ENCODE measurements around the gene HRH2. TPM values are rescaled to one million over a fixed set of nuclear protein-coding genes. Genes with fewer than 3 reads are reported as not detected.

Gene HRH2
- total and polyA plus RNA-seq, 4 experiments from 2014 or later: 0.63 to 5.2 (median 4.1) TPM

DNA sequence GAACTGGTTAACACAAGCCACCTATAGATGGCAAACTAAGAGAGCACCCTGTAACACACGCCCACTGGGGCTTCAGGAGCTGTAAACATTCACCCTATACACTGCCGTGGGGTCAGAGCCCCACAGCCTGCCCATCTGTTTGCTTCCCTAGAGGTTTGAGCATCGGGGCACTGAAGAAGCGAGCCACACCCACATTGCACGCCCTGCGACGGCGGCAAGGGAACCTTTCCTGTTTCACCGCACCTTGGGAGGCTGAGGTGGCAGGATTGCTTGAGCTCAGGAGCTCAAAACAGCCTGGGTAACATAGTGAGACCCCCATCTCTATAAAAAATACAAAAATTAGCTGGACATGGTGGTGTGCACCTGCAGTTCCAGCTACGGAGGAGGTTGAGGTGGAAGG, 76.6 kb downstream of the HRH2 start:
- no peak for DNase-seq
- no peaks in the 10 kb centered on the region for H3K9me3 ChIP-seq (ENCODE audit: control insufficient read depth in 1 of 2, low read length in 2 of 2)
- H3K36me3 Mint-ChIP-seq: peaks cover 0 to 4% of the 10 kb centered on the region in 2 donors
- intact Hi-C loops (cut with micrococcal nuclease): no loop called here
- H3K36me3 ChIP-seq (ENCODE audit: insufficient read depth, low read length): no peaks in the 10 kb centered on the region
- peaks cover 10 to 33% of the 10 kb centered on the region in 2 donors for H3K27me3 Mint-ChIP-seq
- peak overlapping the region in 1 of 7 donors; percentile 18 for H3K27ac Mint-ChIP-seq
- peaks cover 0 to 4% (median 0%) of the 10 kb centered on the region in 8 donors for H3K9me3 Mint-ChIP-seq
- H3K4me3 Mint-ChIP-seq: no peak overlapping the region
- ChIA-PET CTCF (ENCODE audit: partially characterized antibody) (interaction anchor here (0.6 to 1.4 kb wide), 3 partner anchors 45 to 1453 kb away, joined by 3 to 4 read pairs (median 3); no protein-coding TSS in a partner anchor), POLR2A (ENCODE audit: partially characterized antibody) (no interaction called here)
- no peak overlapping the region for H3K4me3 ChIP-seq (ENCODE audit: low read length in 2 of 2)
- H3K4me1 Mint-ChIP-seq: peaks cover 4 to 7% (median 7%) of the 10 kb centered on the region in 4 donors
- peaks cover 3% of the 10 kb centered on the region for H3K4me1 ChIP-seq (ENCODE audit: insufficient read depth, low read length)
- H3K27ac ChIP-seq (ENCODE audit: low read depth, low read length): no peak overlapping the region
- no peaks in the 10 kb centered on the region for H3K27me3 ChIP-seq (ENCODE audit: insufficient read depth, low read length)

DNA sequence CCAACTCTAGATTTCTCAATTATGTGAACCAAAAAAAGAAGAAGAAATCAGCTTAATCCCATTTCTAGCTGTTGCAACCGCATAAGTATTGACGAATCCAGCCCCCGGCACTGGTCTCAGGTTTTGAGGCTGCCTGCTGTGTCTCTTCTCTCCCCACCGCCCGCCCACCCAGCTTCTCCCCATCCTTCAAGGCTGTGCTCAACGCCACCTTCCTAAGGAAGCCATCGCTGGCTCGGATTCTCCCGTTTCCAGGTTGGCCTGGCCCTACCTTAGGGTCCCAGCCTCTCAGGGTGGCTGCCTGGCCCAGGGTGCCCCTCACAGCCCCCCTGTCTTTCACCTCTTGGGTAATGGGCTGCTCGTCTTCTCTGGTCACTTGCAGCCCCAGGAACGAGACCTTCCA, 77.8 kb downstream of the HRH2 start:
- no peaks in the 10 kb centered on the region for H3K36me3 ChIP-seq (ENCODE audit: insufficient read depth, low read length)
- Mint-ChIP-seq H3K4me3 (no peak overlapping the region), H3K27me3 (peaks cover 4 to 34% of the 10 kb centered on the region in 2 donors), H3K4me1 (no peaks in the 10 kb centered on the region), H3K36me3 (peaks cover 0 to 4% of the 10 kb centered on the region in 2 donors), H3K27ac (no peak overlapping the region), H3K9me3 (peaks cover 0 to 4% (median 0%) of the 10 kb centered on the region in 8 donors)
- ChIA-PET CTCF (ENCODE audit: partially characterized antibody) (interaction anchor here (1.3 to 1.4 kb wide), 2 partner anchors 201 kb away, joined by 3 to 4 read pairs; no protein-coding TSS in a partner anchor), POLR2A (ENCODE audit: partially characterized antibody) (interaction anchor here (0.6 kb wide), 1 partner anchor 12 kb away, joined by 5 read pairs; no protein-coding TSS in a partner anchor)
- intact Hi-C loops (cut with micrococcal nuclease): no loop called here
- H3K9me3 ChIP-seq (ENCODE audit: control insufficient read depth in 1 of 2, low read length in 2 of 2): no peaks in the 10 kb centered on the region
- peaks cover 3% of the 10 kb centered on the region for H3K27me3 ChIP-seq (ENCODE audit: insufficient read depth, low read length)
- H3K4me1 ChIP-seq (ENCODE audit: insufficient read depth, low read length): no peaks in the 10 kb centered on the region
- no peak overlapping the region for H3K27ac ChIP-seq (ENCODE audit: low read depth, low read length)
- no peak overlapping the region for H3K4me3 ChIP-seq (ENCODE audit: low read length in 2 of 2)
- no peak for DNase-seq

DNA sequence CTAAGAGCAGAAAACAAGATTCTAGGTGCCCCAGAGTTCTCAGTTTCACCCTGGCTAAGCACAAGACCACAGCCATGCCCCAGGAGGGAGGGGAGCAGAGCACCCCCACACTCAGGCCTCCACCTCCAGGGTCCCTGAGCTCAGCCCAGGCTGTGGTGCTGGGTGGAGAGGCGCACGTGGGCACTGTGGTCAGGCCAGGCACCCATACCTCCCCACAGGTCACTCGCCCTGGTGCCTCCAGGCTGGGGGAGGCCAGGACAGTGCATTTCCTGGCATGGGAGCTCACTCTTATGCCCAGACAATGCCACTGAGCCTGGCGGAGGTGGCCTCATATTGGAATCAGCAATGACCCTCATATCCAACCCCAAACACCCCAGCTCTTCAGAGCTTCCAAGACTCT, 78.8 kb downstream of the HRH2 start:
- Mint-ChIP-seq H3K36me3 (peaks cover 0 to 4% of the 10 kb centered on the region in 2 donors), H3K9me3 (peaks cover 0 to 4% (median 0%) of the 10 kb centered on the region in 8 donors), H3K27ac (peak overlapping the region in 1 of 7 donors; percentile 29), H3K4me1 (no peaks in the 10 kb centered on the region), H3K27me3 (peaks cover 7 to 39% of the 10 kb centered on the region in 2 donors), H3K4me3 (no peak overlapping the region)
- Histone ChIP-seq H3K9me3 (ENCODE audit: control insufficient read depth in 1 of 2, low read length in 2 of 2) (no peaks in the 10 kb centered on the region), H3K4me1 (ENCODE audit: insufficient read depth, low read length) (no peaks in the 10 kb centered on the region), H3K4me3 (ENCODE audit: low read length in 2 of 2) (no peak overlapping the region), H3K27ac (ENCODE audit: low read depth, low read length) (no peak overlapping the region), H3K27me3 (ENCODE audit: insufficient read depth, low read length) (peaks cover 3% of the 10 kb centered on the region), H3K36me3 (ENCODE audit: insufficient read depth, low read length) (no peaks in the 10 kb centered on the region)
- ChIA-PET POLR2A (ENCODE audit: partially characterized antibody) (no interaction called here), CTCF (ENCODE audit: partially characterized antibody) (interaction anchor here (1.0 to 1.3 kb wide), 2 partner anchors 9 to 202 kb away, joined by 3 to 4 read pairs; no protein-coding TSS in a partner anchor)
- intact Hi-C loops (cut with micrococcal nuclease): no loop called here
- no peak for DNase-seq

DNA sequence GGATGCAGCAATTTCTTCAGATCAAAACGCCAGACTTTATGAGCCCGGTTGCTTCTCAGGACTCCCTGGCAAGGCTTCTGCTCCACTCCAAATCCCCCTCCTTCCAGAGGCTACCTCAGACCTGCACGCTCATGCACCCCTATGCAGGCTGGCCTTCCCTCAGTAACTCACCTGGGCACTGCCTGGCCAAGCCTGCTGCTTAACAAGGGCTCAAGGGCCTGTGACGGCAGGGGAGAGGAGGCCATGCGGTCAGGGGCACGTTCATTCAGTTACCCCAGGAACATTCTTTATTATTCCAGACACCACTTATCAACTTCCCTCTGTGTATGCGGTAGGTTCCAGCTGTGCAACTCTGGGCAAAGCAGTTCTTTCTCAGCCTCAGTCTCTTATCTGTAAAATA, 79.6 kb downstream of the HRH2 start:
- intact Hi-C loops (cut with micrococcal nuclease): no loop called here
- CTCF ChIA-PET (ENCODE audit: partially characterized antibody): no interaction called here
- no peaks in the 10 kb centered on the region for H3K36me3 ChIP-seq (ENCODE audit: insufficient read depth, low read length)
- H3K27me3 ChIP-seq (ENCODE audit: insufficient read depth, low read length): peaks cover 3% of the 10 kb centered on the region
- H3K27ac ChIP-seq (ENCODE audit: low read depth, low read length): no peak overlapping the region
- peaks cover 8 to 39% of the 10 kb centered on the region in 2 donors for H3K27me3 Mint-ChIP-seq
- DNase-seq: no peak
- peaks cover 0 to 4% (median 0%) of the 10 kb centered on the region in 8 donors for H3K9me3 Mint-ChIP-seq
- H3K4me3 Mint-ChIP-seq: no peak overlapping the region
- POLR2A ChIA-PET (ENCODE audit: partially characterized antibody): no interaction called here
- H3K4me1 ChIP-seq (ENCODE audit: insufficient read depth, low read length): no peaks in the 10 kb centered on the region
- H3K4me1 Mint-ChIP-seq: no peaks in the 10 kb centered on the region
- H3K4me3 ChIP-seq (ENCODE audit: low read length in 2 of 2): no peak overlapping the region
- H3K27ac Mint-ChIP-seq: no peak overlapping the region
- H3K36me3 Mint-ChIP-seq: peaks cover 0 to 4% of the 10 kb centered on the region in 2 donors
- no peaks in the 10 kb centered on the region for H3K9me3 ChIP-seq (ENCODE audit: control insufficient read depth in 1 of 2, low read length in 2 of 2)

DNA sequence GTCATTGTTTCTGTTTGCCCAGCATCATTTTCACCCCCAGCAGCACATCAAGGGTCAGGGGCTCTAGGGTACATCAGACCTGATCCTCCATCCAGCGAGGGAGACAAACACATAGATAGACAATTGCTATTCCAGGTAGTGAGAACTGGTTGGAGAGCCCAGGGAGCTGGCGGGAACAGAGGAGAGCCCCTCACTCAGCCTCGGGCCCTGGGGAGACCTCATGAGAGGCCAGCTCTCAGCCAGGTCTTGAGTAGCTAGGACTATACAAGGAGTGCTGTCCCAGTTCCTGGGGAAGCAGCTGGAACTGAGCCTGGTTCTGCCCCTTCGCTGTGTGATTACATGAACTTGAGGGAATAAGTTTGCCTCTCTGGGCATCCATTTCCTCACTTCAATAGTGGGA, 80.3 kb downstream of the HRH2 start:
- Histone ChIP-seq H3K9me3 (ENCODE audit: control insufficient read depth in 1 of 2, low read length in 2 of 2) (no peaks in the 10 kb centered on the region), H3K27ac (ENCODE audit: low read depth, low read length) (no peak overlapping the region), H3K4me1 (ENCODE audit: insufficient read depth, low read length) (no peaks in the 10 kb centered on the region), H3K4me3 (ENCODE audit: low read length in 2 of 2) (no peak overlapping the region), H3K36me3 (ENCODE audit: insufficient read depth, low read length) (no peaks in the 10 kb centered on the region), H3K27me3 (ENCODE audit: insufficient read depth, low read length) (peaks cover 3% of the 10 kb centered on the region)
- intact Hi-C loops (cut with micrococcal nuclease): no loop called here
- POLR2A ChIA-PET (ENCODE audit: partially characterized antibody): no interaction called here
- no peak for DNase-seq
- Mint-ChIP-seq H3K36me3 (peaks cover 0 to under 1% of the 10 kb centered on the region in 2 donors), H3K4me3 (no peak overlapping the region), H3K4me1 (no peaks in the 10 kb centered on the region), H3K9me3 (peaks cover 0 to 3% (median 0%) of the 10 kb centered on the region in 8 donors), H3K27me3 (peaks cover 6 to 40% of the 10 kb centered on the region in 2 donors), H3K27ac (no peak overlapping the region)
- CTCF ChIA-PET (ENCODE audit: partially characterized antibody): no interaction called here

DNA sequence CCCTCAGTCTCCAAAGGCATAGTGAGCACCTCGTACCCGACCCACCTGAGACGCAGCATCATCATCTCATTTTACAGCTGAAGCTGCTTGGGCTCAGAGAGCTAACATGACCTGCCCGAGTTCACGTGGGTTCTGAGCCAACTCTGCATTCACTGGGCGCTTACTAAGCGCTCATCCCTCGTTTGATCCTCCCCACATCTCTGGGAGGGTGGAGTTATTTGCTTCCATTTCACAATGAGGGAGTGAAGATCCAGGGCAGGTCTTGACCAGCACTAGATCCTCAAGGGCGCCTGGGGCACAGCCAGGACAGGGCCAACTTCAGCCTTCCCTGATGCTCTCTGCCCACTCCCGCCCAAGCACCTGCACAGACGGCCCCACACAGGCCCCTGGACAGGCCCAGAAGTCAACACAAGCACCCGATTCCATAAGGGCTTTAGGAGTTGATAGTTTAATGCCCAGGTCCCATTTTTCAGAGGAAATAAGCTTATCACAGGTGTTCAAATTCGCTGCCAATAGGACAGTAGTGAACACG, 80.8 kb downstream of the HRH2 start:
- no peaks in the 10 kb centered on the region for H3K4me1 ChIP-seq (ENCODE audit: insufficient read depth, low read length)
- peaks cover 3% of the 10 kb centered on the region for H3K27me3 ChIP-seq (ENCODE audit: insufficient read depth, low read length)
- H3K9me3 Mint-ChIP-seq: peaks cover 0 to under 1% (median 0%) of the 10 kb centered on the region in 8 donors
- intact Hi-C loops (cut with micrococcal nuclease): no loop called here
- H3K9me3 ChIP-seq (ENCODE audit: control insufficient read depth in 1 of 2, low read length in 2 of 2): no peaks in the 10 kb centered on the region
- H3K27ac ChIP-seq (ENCODE audit: low read depth, low read length): no peak overlapping the region
- peaks cover 6 to 44% of the 10 kb centered on the region in 2 donors for H3K27me3 Mint-ChIP-seq
- CTCF ChIA-PET (ENCODE audit: partially characterized antibody): interaction anchor here (2.0 kb wide), 1 partner anchor 9 kb away, joined by 6 read pairs; no protein-coding TSS in a partner anchor
- no peaks in the 10 kb centered on the region for H3K36me3 ChIP-seq (ENCODE audit: insufficient read depth, low read length)
- H3K4me3 ChIP-seq (ENCODE audit: low read length in 2 of 2): no peak overlapping the region
- no peak overlapping the region for H3K27ac Mint-ChIP-seq
- DNase-seq: no peak
- POLR2A ChIA-PET (ENCODE audit: partially characterized antibody): no interaction called here
- no peak overlapping the region for H3K4me3 Mint-ChIP-seq
- no peaks in the 10 kb centered on the region for H3K36me3 Mint-ChIP-seq
- H3K4me1 Mint-ChIP-seq: no peaks in the 10 kb centered on the region

DNA sequence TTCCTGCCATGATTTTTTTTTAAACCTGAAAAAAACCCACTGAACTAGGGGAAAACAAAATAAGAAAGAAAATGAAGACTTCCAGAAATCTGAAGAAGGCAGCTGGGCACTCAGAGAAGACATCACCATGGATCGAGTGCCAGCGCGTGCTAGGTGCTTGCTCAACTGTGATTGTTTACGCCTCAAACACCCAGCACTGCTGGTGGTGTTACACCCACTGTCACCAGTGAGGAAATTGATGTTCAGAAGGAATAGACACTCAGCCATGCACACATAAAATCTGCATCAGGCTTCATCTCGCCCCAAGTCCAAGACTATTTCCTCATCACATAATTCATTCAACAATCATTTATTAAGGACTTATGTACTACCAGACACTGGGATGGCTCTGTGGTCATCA, 82.1 kb downstream of the HRH2 start:
- peak overlapping the region in 1 of 7 donors; percentile 15 for H3K27ac Mint-ChIP-seq
- POLR2A ChIA-PET (ENCODE audit: partially characterized antibody): no interaction called here
- no peak overlapping the region for H3K4me3 Mint-ChIP-seq
- DNase-seq: no peak
- no peaks in the 10 kb centered on the region for H3K9me3 Mint-ChIP-seq
- Histone ChIP-seq H3K9me3 (ENCODE audit: control insufficient read depth in 1 of 2, low read length in 2 of 2) (no peaks in the 10 kb centered on the region), H3K27me3 (ENCODE audit: insufficient read depth, low read length) (peaks cover 3% of the 10 kb centered on the region), H3K4me1 (ENCODE audit: insufficient read depth, low read length) (no peaks in the 10 kb centered on the region), H3K27ac (ENCODE audit: low read depth, low read length) (no peak overlapping the region), H3K36me3 (ENCODE audit: insufficient read depth, low read length) (no peaks in the 10 kb centered on the region), H3K4me3 (ENCODE audit: low read length in 2 of 2) (no peak overlapping the region)
- CTCF ChIA-PET (ENCODE audit: partially characterized antibody): interaction anchor here (2.0 kb wide), 1 partner anchor 10 kb away, joined by 6 read pairs; no protein-coding TSS in a partner anchor
- H3K4me1 Mint-ChIP-seq: no peaks in the 10 kb centered on the region
- no peaks in the 10 kb centered on the region for H3K36me3 Mint-ChIP-seq
- intact Hi-C loops (cut with micrococcal nuclease): no loop called here
- H3K27me3 Mint-ChIP-seq: peaks cover 6 to 38% of the 10 kb centered on the region in 2 donors
